Stimulated activated CD8-positive, alpha-beta memory T cell treated with anti-CD3 and anti-CD28 coated beads, Interleukin-7, amount 100 ng/mL, for 48 hours (primary cell): Measurements from ENCODE around the gene ZBBX.
"Not testable (repeated sequence)": the region's sequence is repeated elsewhere in the genome, so short reads cannot be mapped to it uniquely, and the experiment has no call there.

Experiments
- DNase-seq, 2 donors: peaks; one replicate each; pipeline ENCODE4 v3.0.0-alpha.2; 2020; ENCODE audit warnings: low read depth in 1 of 2; ENCODE audit errors: extremely low read depth in 1 of 2

ZBBX gene

GRCh38 chr3:167380004-167380689 is at the start of gene ZBBX:
Gene ZBBX (minus strand): TSS chr3:167380297. CDS start chr3:167372901, 7,396 bp downstream.
- peak; percentile 48 to 65 for DNase-seq

- DNase-seq = not testable (repeated sequence)
Observed at GRCh38 chr3:167426962-167427361, 46.9 kb upstream of the ZBBX start.

GRCh38 chr3:167422396-167422795 is 42.3 kb upstream of the ZBBX start:
- DNase-seq = not testable (repeated sequence)

GRCh38 chr3:167409611-167410010 is 29.5 kb upstream of the ZBBX start:
- DNase-seq = no peak

- peak in 1 of 2 donors; percentile 0 for DNase-seq
Observed at GRCh38 chr3:167406876-167407492, 26.9 kb upstream of the ZBBX start.

GRCh38 chr3:167397826-167398225 is 17.7 kb upstream of the ZBBX start:
- no peak for DNase-seq

- no peak for DNase-seq
Observed at GRCh38 chr3:167396075-167396474, 16.0 kb upstream of the ZBBX start.

GRCh38 chr3:167394003-167394402 is 13.9 kb upstream of the ZBBX start:
- no peak for DNase-seq

- DNase-seq = no peak
Observed at GRCh38 chr3:167382155-167382554, 2.1 kb upstream of the ZBBX start.

- no peak for DNase-seq
Observed at GRCh38 chr3:167375478-167375877, 4.6 kb downstream of the ZBBX start.

- no peak for DNase-seq
Observed at GRCh38 chr3:167372138-167372537, 8.0 kb downstream of the ZBBX start.

- no peak for DNase-seq
Observed at GRCh38 chr3:167361948-167362347, 18.1 kb downstream of the ZBBX start.

- DNase-seq = no peak
Observed at GRCh38 chr3:167361306-167361705, 18.8 kb downstream of the ZBBX start.

- DNase-seq = no peak
Observed at GRCh38 chr3:167355446-167355845, 24.7 kb downstream of the ZBBX start.

- no peak for DNase-seq
Observed at GRCh38 chr3:167354751-167355150, 25.3 kb downstream of the ZBBX start.

- DNase-seq = no peak
Observed at GRCh38 chr3:167350245-167350862, 29.7 kb downstream of the ZBBX start.

- no peak for DNase-seq
Observed at GRCh38 chr3:167346171-167346570, 33.9 kb downstream of the ZBBX start.

GRCh38 chr3:167330993-167331785 is 48.9 kb downstream of the ZBBX start:
- no peak for DNase-seq

GRCh38 chr3:167323572-167323971 is 56.5 kb downstream of the ZBBX start:
- no peak for DNase-seq

- no peak for DNase-seq
Observed at GRCh38 chr3:167318996-167319615, 61.0 kb downstream of the ZBBX start.

- no peak for DNase-seq
Observed at GRCh38 chr3:167318306-167318705, 61.8 kb downstream of the ZBBX start.
